Measurements from ENCODE around the gene ATG16L2.

The ATG16L2 gene

DNA sequence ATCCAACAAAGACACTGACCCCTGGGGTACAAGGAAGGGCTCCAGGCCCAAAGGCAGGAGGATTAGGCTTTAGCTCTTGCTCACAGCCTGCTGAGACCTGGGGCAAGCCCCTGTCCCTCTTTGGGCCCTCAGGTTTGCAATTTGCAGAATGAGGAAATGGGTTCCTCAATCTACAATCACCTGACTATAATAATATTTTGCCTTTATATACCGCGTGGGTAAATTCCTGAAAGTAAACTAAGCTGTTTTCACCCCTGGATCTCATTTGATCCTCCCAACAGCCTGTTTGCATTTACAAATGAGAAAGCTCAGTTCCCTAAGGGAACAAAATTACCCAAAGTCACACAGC is 21.2 kb upstream of the ATG16L2 start:
- Histone ChIP-seq H2AFZ (peak overlapping the region; percentile 83), H3K27ac (peak overlapping the region; percentile 89), H3K9ac (no peak overlapping the region), H3K79me2 (no peaks in the 10 kb centered on the region), H3K4me1 (peaks cover 12% of the 10 kb centered on the region), H3K4me2 (ENCODE audit: low read length) (peak overlapping the region; percentile 45), H3K9me3 (ENCODE audit: control insufficient read depth, low read length) (no peaks in the 10 kb centered on the region), H3K36me3 (ENCODE audit: control insufficient read depth, insufficient read depth, low read length) (no peaks in the 10 kb centered on the region), H3K27me3 (ENCODE audit: control insufficient read depth, insufficient read depth, low read length) (no peaks in the 10 kb centered on the region), H3K4me3 (ENCODE audit: low read depth, low read length) (peak overlapping the region; percentile 85)
- TF ChIP-seq, protein P1, sequence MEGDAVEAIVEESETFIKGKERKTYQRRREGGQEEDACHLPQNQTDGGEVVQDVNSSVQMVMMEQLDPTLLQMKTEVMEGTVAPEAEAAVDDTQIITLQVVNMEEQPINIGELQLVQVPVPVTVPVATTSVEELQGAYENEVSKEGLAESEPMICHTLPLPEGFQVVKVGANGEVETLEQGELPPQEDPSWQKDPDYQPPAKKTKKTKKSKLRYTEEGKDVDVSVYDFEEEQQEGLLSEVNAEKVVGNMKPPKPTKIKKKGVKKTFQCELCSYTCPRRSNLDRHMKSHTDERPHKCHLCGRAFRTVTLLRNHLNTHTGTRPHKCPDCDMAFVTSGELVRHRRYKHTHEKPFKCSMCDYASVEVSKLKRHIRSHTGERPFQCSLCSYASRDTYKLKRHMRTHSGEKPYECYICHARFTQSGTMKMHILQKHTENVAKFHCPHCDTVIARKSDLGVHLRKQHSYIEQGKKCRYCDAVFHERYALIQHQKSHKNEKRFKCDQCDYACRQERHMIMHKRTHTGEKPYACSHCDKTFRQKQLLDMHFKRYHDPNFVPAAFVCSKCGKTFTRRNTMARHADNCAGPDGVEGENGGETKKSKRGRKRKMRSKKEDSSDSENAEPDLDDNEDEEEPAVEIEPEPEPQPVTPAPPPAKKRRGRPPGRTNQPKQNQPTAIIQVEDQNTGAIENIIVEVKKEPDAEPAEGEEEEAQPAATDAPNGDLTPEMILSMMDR (IDR thresholded peaks at IDR 0.05) = no peak

DNA sequence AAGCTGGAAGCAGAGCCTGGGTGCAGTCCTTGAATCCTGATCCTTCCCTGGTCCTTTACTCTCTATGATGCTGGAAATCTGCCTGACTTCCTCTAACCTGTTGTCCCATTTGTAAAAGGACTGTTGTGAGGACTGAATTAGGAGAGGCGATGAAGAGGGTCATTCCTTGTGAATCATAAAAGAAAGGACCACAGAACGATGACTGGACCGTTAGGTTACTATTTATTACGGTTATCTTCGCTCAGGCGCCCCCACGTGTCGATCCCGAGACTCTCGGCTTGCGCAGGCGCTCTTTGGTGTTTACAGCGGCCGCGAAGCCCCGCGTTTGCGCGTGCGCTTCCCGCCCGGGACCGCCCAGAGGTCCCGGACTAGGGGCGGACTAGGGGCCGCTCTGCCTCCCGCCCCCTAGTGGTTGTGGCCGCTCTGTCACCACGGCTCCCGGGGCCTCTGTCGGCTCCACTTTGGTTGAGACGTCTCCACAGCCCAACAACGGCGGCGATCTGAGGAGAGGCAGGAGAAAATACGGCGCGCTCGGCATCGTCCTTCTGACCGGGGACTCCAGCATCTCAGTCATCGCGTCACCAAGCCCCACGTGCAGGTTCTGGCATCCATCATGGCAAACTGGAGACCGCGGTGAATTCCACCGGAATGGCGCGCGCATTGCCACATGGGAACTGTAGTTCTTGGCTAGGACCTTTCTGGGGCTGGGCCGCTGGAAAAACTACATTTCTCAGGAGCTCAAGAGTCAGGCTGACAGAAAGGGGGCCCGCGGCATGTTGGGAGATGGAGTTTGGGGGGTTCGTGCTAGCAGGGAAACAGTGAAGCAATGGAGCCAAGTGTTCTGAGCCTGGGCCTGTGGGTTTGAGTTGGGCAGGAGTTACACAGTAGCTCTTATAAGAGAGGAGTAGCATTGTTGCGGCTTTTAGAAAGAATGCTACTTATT is 20.5 kb upstream of the ATG16L2 start, which contains the start of gene STARD10:
STARD10 (minus strand) TSS at position 623 of the 943 bp plus-strand sequence. CDS start 12,866 bp downstream, outside the sequence.
- peak within 1 kb of the TSS; percentile 85 for H3K4me3 ChIP-seq (ENCODE audit: low read depth, low read length)
- H3K27ac ChIP-seq = peak within 1 kb of the TSS; percentile 89
- H3K36me3 ChIP-seq (ENCODE audit: control insufficient read depth, insufficient read depth, low read length) = no peaks in the 10 kb centered on the region
- H3K4me1 ChIP-seq = peaks cover 10% of the 10 kb centered on the region
- H3K27me3 ChIP-seq (ENCODE audit: control insufficient read depth, insufficient read depth, low read length) = no peaks in the 10 kb centered on the region
- no peaks in the 10 kb centered on the region for H3K9me3 ChIP-seq (ENCODE audit: control insufficient read depth, low read length)
- H3K79me2 ChIP-seq = no peaks in the 10 kb centered on the region
- no peak within 1 kb of the TSS for H3K9ac ChIP-seq
- H3K4me2 ChIP-seq (ENCODE audit: low read length) = peak within 1 kb of the TSS; percentile 76
- peak within 1 kb of the TSS; percentile 83 for H2AFZ ChIP-seq
- TF ChIP-seq, protein P1 (IDR thresholded peaks at IDR 0.05) = peak; percentile 97

GRCh38 chr11:72798361-72798760 is 15.8 kb upstream of the ATG16L2 start:
- Histone ChIP-seq H2AFZ (no peak overlapping the region), H3K27ac (no peak overlapping the region), H3K36me3 (ENCODE audit: control insufficient read depth, insufficient read depth, low read length) (no peaks in the 10 kb centered on the region), H3K9me3 (ENCODE audit: control insufficient read depth, low read length) (no peaks in the 10 kb centered on the region), H3K4me1 (peaks cover 3% of the 10 kb centered on the region), H3K4me2 (ENCODE audit: low read length) (no peak overlapping the region), H3K79me2 (no peaks in the 10 kb centered on the region), H3K27me3 (ENCODE audit: control insufficient read depth, insufficient read depth, low read length) (no peaks in the 10 kb centered on the region), H3K4me3 (ENCODE audit: low read depth, low read length) (no peak overlapping the region), H3K9ac (no peak overlapping the region)
- TF ChIP-seq, protein P1 (IDR thresholded peaks at IDR 0.05) = no peak

- TF ChIP-seq, protein P1 (IDR thresholded peaks at IDR 0.05) = no peak
- Histone ChIP-seq H3K9ac (no peak overlapping the region), H3K4me3 (ENCODE audit: low read depth, low read length) (no peak overlapping the region), H3K27me3 (ENCODE audit: control insufficient read depth, insufficient read depth, low read length) (no peaks in the 10 kb centered on the region), H3K4me1 (peaks cover 2% of the 10 kb centered on the region), H3K79me2 (no peaks in the 10 kb centered on the region), H2AFZ (no peak overlapping the region), H3K4me2 (ENCODE audit: low read length) (no peak overlapping the region), H3K36me3 (ENCODE audit: control insufficient read depth, insufficient read depth, low read length) (no peaks in the 10 kb centered on the region), H3K27ac (no peak overlapping the region), H3K9me3 (ENCODE audit: control insufficient read depth, low read length) (no peaks in the 10 kb centered on the region)
Observed at GRCh38 chr11:72799441-72799840, 14.8 kb upstream of the ATG16L2 start.
